Esophagus mucosa (tissue), 1 donor: ENCODE measurements around the gene ZNF385C. TPM values are rescaled to one million over a fixed set of nuclear protein-coding genes. Genes with fewer than 3 reads are reported as not detected.
"Not testable (repeated sequence)": the region's sequence is repeated elsewhere in the genome, so short reads cannot be mapped to it uniquely, and the experiment has no call there.

ENCODE experiments used
- ATAC-seq: fragments of 200-7000 bp; cut with Tn5 transposase; one replicate; pipeline ENCODE4 v1.9.1; 2020
- total RNA-seq: library from RNA; stranded (reverse); gene quantifications from one replicate; pipeline ENCODE4 v1.2.4, GENCODE V29; 2023
- donor health status: DM: yes; HTN: yes; CAD: no.

The ZNF385C gene
- total RNA-seq, 1 donor from 2014 or later = 0.44 TPM

- no peak for ATAC-seq
Observed at GRCh38 chr17:42049834-42050392, 48.4 kb downstream of the ZNF385C start.

GRCh38 chr17:42047343-42047742 lies 50.9 kb downstream of the ZNF385C start:
- no peak for ATAC-seq

GRCh38 chr17:42045719-42046118 lies 52.6 kb downstream of the ZNF385C start:
- ATAC-seq = no peak

- ATAC-seq = no peak
Observed at GRCh38 chr17:42042598-42043319, 55.5 kb downstream of the ZNF385C start.

- no peak for ATAC-seq
Observed at GRCh38 chr17:42041619-42042018, 56.7 kb downstream of the ZNF385C start.

- no peak for ATAC-seq
Observed at GRCh38 chr17:42040818-42041217, 57.5 kb downstream of the ZNF385C start.

GRCh38 chr17:42039794-42040763 lies 58.2 kb downstream of the ZNF385C start:
- ATAC-seq = peak; percentile 4

- ATAC-seq = no peak
Observed at GRCh38 chr17:42038221-42038973, 59.9 kb downstream of the ZNF385C start.

- ATAC-seq = no peak
Observed at GRCh38 chr17:42034059-42034458, 64.2 kb downstream of the ZNF385C start.

GRCh38 chr17:42031584-42031983 lies 66.7 kb downstream of the ZNF385C start:
- no peak for ATAC-seq

- ATAC-seq = no peak
Observed at GRCh38 chr17:42028791-42029127, 69.5 kb downstream of the ZNF385C start.

GRCh38 chr17:42027961-42028790 lies 70.1 kb downstream of the ZNF385C start:
- ATAC-seq = no peak

- ATAC-seq = no peak
Observed at GRCh38 chr17:42027590-42027889, 70.7 kb downstream of the ZNF385C start.

GRCh38 chr17:42026857-42027589 lies 71.2 kb downstream of the ZNF385C start:
- no peak for ATAC-seq

GRCh38 chr17:42025936-42026335 lies 72.3 kb downstream of the ZNF385C start:
- ATAC-seq = no peak

GRCh38 chr17:42025191-42025579 lies 73.1 kb downstream of the ZNF385C start:
- ATAC-seq = peak; percentile 2

GRCh38 chr17:42023524-42024349 lies 74.5 kb downstream of the ZNF385C start:
- ATAC-seq = peak; percentile 56

- not testable (repeated sequence) for ATAC-seq
Observed at GRCh38 chr17:42020845-42021244, 77.4 kb downstream of the ZNF385C start.

GRCh38 chr17:42019509-42020404 lies 78.5 kb downstream of the ZNF385C start, which contains the start of gene NKIRAS2:
TSS of gene NKIRAS2 (plus strand) at chr17:42020090. CDS start at chr17:42021578, 1,488 bp downstream.
- ATAC-seq = peak; percentile 79
